ENCODE results near the gene UNC119.

DNA sequence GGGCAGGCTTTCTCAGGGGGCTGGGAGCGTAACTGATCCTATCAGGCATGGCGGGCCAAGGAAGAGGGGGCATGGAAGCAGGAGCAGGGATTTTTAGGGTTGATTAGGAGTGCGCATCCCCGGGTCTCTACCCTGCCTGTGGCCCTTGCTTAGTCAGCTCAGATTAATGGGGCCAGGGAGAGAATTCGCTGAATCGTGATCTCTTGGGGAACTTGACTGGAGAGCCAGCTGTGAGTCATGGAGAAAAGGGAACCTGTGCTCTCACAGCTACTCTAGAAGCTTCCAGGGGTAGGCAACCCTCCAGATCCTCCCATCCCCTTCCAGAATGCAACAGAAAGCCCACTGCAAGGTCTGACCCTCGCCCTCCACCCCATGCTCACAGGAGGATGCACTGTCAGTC, 42.6 kb downstream of the UNC119 start:
- TF ChIP-seq, protein P1, sequence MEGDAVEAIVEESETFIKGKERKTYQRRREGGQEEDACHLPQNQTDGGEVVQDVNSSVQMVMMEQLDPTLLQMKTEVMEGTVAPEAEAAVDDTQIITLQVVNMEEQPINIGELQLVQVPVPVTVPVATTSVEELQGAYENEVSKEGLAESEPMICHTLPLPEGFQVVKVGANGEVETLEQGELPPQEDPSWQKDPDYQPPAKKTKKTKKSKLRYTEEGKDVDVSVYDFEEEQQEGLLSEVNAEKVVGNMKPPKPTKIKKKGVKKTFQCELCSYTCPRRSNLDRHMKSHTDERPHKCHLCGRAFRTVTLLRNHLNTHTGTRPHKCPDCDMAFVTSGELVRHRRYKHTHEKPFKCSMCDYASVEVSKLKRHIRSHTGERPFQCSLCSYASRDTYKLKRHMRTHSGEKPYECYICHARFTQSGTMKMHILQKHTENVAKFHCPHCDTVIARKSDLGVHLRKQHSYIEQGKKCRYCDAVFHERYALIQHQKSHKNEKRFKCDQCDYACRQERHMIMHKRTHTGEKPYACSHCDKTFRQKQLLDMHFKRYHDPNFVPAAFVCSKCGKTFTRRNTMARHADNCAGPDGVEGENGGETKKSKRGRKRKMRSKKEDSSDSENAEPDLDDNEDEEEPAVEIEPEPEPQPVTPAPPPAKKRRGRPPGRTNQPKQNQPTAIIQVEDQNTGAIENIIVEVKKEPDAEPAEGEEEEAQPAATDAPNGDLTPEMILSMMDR (IDR thresholded peaks at IDR 0.05): no peak
- no peak for TF ChIP-seq POLR2AphosphoS5 (IDR thresholded peaks at IDR 0.05)
